OCI-LY7 (cell line): ENCODE measurements around the gene COMMD1.

Source experiments
- CTCF ChIP-seq: fragments of 200-600 bp; sonication (generic); conservative IDR thresholded peaks from 2 replicates; pipeline ENCODE4 v1.5.1; 2014; ENCODE audit warnings: mild to moderate bottlenecking, antibody characterized with exemption, low read length, moderate library complexity, mixed read lengths
- EZH2phosphoT487 ChIP-seq: fragments of 200-600 bp; sonication (generic); IDR thresholded peaks from 2 replicates; pipeline ENCODE4 v1.6.1; 2018; ENCODE audit warnings: low read depth, borderline replicate concordance, mild to moderate bottlenecking, mixed run types, antibody characterized with exemption, low read length, moderate library complexity, mixed read lengths

GRCh38 chr2:62112179-62112578, 206.7 kb downstream of the COMMD1 start:
- TF ChIP-seq CTCF (no peak), EZH2phosphoT487 (no peak)
